Epithelial cell of esophagus (primary cell): Measurements from ENCODE around the gene TOMM34.

Experiments used
- DNase-seq: peaks from one replicate; pipeline ENCODE4 v3.0.0; 2010; ENCODE audit warnings: low read depth
- H3K4me3 ChIP-seq: 2 replicates; pipeline ENCODE4 v1.5.1; 2011; ENCODE audit warnings: mild to moderate bottlenecking, low read length, control low read depth
- TF ChIP-seq, protein P1 (sequence below): IDR thresholded peaks from 2 replicates; pipeline ENCODE4 v1.5.1; 2011; ENCODE audit warnings: low read depth, mild to moderate bottlenecking, low read length, control low read depth, inconsistent platforms; ENCODE audit not compliant: insufficient read depth; ENCODE audit errors: missing control alignments

The TOMM34 gene

GRCh38 chr20:44931911-44932310 lies 28.3 kb downstream of the TOMM34 start:
- DNase-seq: no peak
- TF ChIP-seq, protein P1, sequence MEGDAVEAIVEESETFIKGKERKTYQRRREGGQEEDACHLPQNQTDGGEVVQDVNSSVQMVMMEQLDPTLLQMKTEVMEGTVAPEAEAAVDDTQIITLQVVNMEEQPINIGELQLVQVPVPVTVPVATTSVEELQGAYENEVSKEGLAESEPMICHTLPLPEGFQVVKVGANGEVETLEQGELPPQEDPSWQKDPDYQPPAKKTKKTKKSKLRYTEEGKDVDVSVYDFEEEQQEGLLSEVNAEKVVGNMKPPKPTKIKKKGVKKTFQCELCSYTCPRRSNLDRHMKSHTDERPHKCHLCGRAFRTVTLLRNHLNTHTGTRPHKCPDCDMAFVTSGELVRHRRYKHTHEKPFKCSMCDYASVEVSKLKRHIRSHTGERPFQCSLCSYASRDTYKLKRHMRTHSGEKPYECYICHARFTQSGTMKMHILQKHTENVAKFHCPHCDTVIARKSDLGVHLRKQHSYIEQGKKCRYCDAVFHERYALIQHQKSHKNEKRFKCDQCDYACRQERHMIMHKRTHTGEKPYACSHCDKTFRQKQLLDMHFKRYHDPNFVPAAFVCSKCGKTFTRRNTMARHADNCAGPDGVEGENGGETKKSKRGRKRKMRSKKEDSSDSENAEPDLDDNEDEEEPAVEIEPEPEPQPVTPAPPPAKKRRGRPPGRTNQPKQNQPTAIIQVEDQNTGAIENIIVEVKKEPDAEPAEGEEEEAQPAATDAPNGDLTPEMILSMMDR: no peak
- no peak overlapping the region for H3K4me3 ChIP-seq

DNA sequence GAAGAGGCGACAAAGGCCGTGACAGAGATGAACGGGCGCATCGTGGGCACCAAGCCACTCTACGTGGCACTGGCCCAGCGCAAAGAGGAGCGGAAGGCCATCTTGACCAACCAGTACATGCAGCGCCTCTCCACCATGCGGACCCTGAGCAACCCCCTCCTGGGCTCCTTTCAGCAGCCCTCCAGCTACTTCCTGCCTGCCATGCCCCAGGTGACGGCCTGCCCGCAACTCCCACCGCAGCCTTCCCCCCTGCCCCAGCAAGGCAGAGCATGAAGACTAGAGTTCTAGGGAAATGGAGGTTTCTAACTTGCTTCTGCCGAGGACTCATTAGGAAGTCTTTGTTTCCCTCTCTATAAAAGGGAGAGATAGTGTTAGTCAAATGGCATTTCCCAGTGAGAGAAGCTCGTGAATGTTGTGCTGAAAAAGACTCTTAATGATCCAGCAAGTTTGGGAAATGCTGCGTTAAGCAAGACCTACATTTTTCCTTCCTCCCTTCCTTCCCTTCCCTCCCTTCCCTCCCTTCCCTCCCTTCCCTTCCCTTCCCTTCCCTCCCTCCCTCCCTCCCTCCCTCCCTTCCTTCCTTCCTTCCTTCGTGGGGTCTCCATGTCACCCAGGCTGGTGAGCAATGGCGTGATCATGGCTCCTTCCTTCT lies 29.6 kb downstream of the TOMM34 start:
- no peak overlapping the region for H3K4me3 ChIP-seq
- no peak for DNase-seq
- TF ChIP-seq, protein P1: no peak

- H3K4me3 ChIP-seq: no peak overlapping the region
- TF ChIP-seq, protein P1: no peak
- DNase-seq: no peak
These were observed 31.6 kb downstream of the TOMM34 start for GRCh38 chr20:44928595-44928994.

DNA sequence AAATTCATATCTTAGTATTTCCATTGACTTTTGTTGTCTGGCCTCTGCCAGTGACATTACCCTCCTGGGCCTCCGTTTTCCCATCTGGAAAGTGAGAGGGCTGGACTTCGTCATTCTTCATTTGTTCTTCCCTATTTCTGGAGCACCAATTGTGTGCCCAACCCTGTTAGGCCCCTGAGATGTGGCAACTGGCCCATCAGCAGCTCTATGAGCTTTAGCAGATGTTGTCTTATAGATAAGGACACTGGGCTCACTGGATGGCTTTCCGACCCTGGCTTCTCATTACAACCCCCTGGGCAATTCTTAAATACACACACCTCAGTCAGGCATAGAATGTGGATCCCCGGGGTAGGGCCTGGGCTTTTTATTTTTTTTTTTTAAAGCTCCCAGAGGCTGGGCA lies 35.7 kb downstream of the TOMM34 start:
- no peak overlapping the region for H3K4me3 ChIP-seq
- TF ChIP-seq, protein P1: no peak
- no peak for DNase-seq

- no peak for DNase-seq
- TF ChIP-seq, protein P1: no peak
- H3K4me3 ChIP-seq: no peak overlapping the region
These were observed 38.8 kb downstream of the TOMM34 start for GRCh38 chr20:44921447-44921846.

DNA sequence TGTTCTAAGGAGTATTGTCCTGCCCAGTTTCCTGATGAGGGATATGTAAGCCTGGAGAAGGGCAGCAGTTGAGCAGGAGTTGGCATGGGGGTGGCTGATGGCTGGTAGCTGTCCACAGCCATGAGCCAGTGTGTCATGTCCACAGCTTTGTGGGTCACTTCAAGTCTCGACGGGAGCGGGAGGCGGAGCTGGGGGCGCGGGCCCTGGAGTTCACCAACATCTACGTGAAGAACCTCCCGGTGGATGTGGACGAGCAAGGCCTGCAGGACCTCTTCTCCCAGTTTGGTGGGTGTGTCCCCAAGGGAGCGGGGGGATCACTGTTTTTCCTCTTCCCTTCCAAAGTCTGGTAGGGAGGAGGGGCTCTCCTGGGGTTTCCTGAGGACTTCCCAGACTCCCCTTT lies 41.4 kb downstream of the TOMM34 start:
- H3K4me3 ChIP-seq: no peak overlapping the region
- TF ChIP-seq, protein P1: no peak
- DNase-seq: no peak

DNA sequence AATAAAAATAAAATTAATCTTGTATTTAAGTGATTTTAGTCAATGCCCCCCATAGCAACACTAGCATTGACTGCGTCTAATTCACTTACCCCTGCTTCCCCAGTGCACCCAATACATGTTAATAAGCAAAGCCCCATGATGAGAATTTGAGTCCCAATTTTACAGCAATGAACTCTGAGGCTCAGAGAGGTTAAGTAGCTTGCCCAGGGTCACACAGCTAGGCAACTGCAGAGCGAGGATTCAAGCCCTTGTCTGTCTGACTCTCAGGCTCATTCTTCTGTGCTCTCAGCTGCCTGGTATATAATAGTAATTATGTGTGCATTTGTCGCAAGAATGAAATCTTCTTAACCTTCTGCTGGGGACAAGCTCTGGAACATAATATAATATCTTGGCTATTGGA lies 41.9 kb downstream of the TOMM34 start:
- H3K4me3 ChIP-seq: no peak overlapping the region
- no peak for DNase-seq
- TF ChIP-seq, protein P1: no peak
